NCI-H82 treated with DMSO at 0.1 percent for 48 hours (cell line): ENCODE data around the gene NAT10.

Experiments
- DNase-seq: peaks from one replicate; lab custom pipeline; 2025; ENCODE audit not compliant: unreplicated experiment; lab: John Stamatoyannopoulos, UW

Gene NAT10

DNA sequence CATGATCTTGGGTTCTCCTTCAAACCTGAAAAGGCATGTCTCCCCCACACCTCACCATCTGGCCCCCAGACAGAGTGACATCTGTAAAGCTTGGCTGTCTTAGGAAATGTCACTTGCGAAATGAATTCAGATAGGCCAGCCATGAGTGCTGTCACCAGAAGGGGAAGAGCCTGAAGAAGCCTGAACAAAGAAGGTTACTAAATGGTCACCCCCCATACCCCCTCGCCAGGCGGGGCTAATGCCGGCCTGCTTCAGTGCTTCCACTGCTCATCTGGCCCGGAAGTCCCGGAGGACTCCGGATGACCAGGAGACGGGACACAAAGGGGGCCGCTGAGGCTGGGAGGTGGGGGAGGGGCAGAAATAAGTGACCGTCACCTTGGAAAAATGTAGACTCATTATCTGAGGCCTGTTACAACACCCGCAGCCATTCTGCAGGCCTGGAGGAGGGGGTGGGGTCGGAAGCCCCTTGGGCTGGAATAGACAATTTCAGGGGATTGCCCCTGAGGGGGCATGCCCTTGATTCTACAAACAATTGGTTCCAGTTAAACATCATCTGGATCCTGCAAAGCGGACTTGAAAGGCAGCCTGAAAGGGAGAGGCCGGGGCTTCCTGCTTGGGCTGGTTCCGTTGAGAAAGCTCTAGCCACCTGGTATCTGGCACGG is 43.2 kb downstream of the NAT10 start:
- no peak for DNase-seq

DNA sequence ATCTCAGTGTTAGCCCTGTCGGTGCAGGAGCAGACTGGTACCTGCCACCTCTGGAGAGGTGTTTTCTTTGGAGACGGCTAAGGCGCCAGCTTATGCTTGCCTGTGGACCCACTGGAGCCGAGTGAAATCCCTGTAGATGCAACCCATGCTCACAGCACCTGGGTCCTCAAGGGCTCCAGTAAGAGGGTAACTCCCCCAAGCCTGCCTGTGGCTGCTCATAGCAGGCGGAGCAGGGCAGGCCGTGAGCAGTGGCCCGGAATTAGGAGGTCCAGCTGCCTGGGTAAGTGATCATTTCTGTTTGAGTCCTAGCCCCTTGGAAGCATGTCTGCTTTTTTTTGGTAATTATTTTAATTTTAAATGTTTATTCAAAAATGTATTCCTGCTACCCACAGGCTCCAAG is 43.8 kb downstream of the NAT10 start:
- DNase-seq = no peak

DNA sequence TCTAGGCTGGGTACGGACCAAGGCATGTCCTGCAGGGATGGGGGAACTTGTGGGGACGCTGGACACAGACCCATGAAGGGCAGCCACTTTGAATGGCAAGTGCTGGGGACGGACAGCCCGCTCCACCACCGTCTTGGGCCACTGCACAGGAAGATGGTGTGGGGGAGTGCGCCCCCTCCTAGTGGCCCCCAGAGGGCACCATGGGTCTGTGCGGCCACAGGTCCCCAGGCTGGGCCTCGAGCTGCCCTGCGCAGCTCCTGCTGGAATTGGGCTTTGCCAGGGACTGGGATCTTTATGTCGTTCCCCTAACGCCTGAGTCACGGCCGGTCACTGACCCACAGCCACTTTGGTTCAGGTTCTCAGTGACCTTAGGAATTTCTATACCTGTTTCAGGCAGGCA is 44.4 kb downstream of the NAT10 start:
- no peak for DNase-seq

- no peak for DNase-seq
Observed at GRCh38 chr11:34150494-34151151, 45.2 kb downstream of the NAT10 start.

- no peak for DNase-seq
Observed at GRCh38 chr11:34151166-34151565, 45.7 kb downstream of the NAT10 start.

GRCh38 chr11:34151916-34152845 is 46.8 kb downstream of the NAT10 start:
- DNase-seq = no peak

DNA sequence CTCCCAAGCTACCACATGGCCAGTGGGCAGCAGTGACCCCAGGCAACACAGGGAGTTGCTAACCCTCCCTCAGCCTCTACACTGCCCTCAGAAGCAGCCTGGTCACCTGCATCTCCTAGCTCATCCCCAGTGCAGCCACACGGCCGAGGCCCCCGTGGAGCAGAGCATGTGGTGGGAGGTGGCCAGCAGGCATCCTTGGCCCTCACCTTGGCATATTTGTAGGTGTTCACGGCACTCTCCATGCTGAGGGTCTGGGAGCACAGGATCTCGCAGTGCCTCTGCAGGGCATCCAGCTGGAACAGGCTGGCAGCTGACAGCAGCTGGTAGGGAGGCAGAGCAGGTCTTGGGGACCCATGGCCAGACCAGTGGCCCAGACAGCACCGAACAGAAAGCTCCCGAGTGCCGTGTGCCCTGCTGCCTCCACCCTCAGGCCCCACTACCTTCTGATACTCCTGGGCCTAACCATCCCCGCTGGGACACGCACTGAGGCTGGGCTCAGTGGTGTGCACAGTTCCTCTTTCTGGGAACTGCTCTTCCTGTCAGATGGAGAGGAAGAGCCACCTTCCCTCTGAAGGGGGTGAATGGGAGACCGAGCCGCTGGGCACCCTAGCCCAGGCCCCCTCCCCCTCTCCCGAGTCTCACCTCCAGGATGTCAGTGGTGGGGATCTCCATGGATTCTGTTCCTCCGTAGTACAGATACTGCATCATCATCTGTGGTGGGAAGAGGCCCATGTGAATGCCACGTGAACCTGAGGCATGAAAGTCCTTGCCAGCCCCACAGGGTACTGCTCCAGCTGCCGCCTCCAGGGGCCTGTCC is 48.8 kb downstream of the NAT10 start:
- DNase-seq = no peak

DNA sequence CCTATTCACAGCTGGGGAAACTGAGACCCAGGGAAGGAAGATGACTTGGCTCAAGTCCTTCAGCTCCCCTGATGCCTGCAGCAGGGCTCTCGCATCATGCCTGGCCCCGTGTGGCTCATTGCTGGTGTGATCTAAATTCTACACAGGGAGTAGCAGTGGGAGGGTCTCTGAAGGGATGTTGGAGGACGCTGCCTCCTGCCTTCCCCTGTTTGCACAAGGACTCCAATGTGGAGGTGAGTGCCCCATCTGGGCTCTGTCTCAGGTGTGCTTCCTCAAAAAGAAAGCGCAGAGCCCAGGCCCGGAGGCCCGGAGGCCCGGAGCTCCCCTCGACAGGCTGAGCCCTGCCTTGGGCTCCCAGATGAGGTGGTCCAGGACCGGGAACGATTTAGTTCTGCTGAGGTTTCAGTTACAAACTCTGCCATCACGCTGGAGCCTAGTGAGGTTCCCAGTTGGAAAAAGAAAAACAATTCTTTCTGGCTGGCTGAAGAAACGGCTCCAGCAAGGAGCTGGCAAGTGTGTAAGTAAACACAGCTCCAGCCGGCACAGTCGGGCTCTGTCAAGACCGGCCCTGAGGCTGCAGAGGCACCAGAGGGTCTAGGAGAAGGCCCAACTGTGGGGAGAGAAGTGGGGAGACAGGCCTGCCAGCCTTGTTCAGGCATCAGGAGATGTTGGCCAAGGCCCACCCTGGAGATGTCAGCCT is 49.8 kb downstream of the NAT10 start:
- DNase-seq = no peak

DNA sequence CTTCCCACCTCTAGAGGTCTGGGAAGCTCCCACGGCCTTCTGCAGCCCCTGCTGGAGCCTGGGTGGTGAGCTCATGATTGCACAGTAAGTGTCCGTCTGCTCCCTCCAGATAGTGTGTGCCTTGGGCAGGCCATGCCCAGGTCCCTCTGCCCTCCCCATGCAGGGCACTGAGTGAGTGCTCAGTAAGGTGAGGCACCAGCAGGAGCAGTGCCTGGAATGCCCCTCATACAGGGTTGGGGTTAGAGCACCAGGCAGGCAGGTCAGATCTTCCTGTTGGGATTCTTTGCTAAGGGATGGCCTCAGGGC is 50.3 kb downstream of the NAT10 start:
- no peak for DNase-seq

DNA sequence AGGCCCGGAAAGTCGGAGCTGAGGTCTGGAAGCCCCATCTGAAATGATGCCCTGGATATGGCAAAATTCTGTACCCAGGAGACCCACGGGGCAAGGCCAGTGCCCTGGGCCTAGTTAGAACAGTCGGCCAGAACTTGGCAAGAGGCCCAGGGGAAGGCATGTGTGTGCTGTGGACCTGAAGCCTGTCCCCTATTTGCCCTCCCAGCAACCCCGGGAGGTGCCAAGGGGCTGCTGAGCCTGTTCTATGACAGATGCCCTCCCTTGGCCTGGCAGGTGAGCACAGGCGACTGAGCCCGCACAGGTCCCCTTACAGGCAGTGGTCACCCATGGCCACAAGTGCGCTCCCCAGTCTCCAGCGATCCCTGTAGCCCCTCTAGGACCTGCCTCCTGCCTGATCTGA is 51.7 kb downstream of the NAT10 start:
- DNase-seq = no peak

- DNase-seq = no peak
Observed at GRCh38 chr11:34158661-34159060, 53.2 kb downstream of the NAT10 start.

- DNase-seq = no peak
Observed at GRCh38 chr11:34160049-34160721, 54.8 kb downstream of the NAT10 start.

DNA sequence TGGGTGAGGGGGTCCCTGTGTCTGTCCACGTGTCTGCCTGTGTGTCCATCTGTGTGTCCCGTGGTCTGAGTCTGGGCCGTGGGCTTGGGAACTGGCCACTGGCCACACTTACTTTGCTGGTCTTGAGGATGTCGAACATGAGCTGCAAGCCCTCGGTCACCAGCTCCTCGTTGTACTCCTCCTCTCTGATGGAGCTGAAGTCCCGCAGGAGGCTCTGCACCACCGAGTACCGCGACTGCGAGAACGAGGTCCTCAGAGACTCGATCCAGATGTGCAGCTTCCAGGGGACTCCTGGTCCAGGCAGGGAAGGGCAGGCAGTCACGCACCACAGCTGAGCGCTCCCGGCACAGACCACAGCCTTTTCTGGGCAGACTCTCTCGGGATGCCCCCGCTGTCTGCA is 55.4 kb downstream of the NAT10 start:
- DNase-seq = no peak

GRCh38 chr11:34161361-34161760 is 55.9 kb downstream of the NAT10 start:
- no peak for DNase-seq

GRCh38 chr11:34161812-34162492 is 56.5 kb downstream of the NAT10 start:
- DNase-seq = no peak

DNA sequence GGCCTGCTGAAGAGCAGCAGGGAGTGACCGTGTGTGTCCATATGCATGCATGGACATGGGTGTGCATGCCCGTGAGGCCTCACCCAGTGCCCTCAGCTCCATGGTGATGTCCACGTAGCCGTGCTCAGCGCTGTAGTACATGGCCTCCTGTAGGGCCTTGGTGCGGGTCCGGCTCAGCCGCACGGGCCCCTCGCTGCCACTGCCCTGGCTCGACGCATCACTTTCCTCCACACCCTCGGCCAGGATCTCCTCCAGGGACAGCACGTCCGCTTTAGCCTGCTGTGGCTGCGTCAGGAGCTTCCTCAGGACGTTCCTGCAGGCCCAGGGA is 57.0 kb downstream of the NAT10 start:
- no peak for DNase-seq

GRCh38 chr11:34162856-34163255 is 57.4 kb downstream of the NAT10 start:
- DNase-seq = no peak

- DNase-seq = no peak
Observed at GRCh38 chr11:34165121-34165520, 59.7 kb downstream of the NAT10 start.

DNA sequence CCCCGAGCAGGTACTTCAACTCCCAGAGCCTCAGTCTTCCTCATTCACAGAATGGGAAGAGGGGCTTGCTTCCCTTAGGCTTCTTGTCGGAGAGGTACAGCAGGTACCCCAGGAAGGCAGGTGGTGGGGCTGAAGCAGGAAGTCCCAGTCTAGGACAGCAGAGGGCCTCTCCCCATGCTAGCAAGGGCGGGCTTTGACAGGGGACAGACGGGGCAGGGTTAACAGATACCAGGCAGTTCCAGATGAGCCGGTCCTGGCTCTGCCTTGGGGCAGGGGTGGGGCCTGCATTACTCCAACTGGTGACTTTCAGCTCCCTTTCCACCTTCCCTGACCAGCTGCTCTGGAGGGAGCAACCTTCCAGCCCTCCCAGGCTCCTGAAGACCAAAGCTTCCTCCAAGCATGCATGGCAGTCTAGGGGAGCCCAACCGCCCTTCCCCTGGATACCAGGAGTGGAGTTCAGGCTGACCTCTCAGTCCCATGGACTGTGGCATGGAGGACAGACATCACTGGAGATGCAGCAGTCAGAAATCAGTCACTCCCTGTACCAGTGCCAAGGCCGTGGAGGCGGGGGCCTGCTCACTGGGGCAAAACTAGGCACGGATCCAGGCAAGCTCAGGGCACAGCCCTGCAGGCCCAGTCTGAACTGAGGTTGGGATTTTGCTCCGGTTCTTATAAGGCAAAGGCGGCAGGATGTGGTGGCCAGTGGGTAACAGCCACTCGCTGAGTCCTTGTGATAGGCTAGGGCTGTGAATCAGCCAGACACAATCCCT is 60.5 kb downstream of the NAT10 start:
- DNase-seq = no peak
